ENCODE data around the gene DGKQ. TPM values are rescaled to one million over a fixed set of nuclear protein-coding genes. Genes with fewer than 3 reads are reported as not detected.

The DGKQ gene
- total RNA-seq, 1 donor from 2014 or later, result 18.8 TPM

- intact Hi-C loops (cut with DNase I), result no loop called here
- Histone ChIP-seq H3K27ac (peak within 1 kb of the TSS; percentile 75), H3K9me3 (no peaks in the 10 kb centered on the region), H3K4me3 (peak within 1 kb of the TSS; percentile 77), H3K27me3 (ENCODE audit: low read depth) (peaks cover 19% of the 10 kb centered on the region), H3K4me1 (peaks cover 30% of the 10 kb centered on the region), H3K36me3 (no peaks in the 10 kb centered on the region)
- DNase-seq (peak; percentile 94), ATAC-seq (peak; percentile 64 to 79)
- no peak for TF ChIP-seq CTCF (IDR thresholded peaks at IDR 0.05)
These were observed 37.8 kb upstream of the DGKQ start, which contains the start of gene FGFRL1 for GRCh38 chr4:1011022-1011665. Gene FGFRL1 (plus strand): TSS chr4:1011626. CDS start chr4:1012486, 860 bp downstream.

GRCh38 chr4:1010395-1011021 is 37.1 kb upstream of the DGKQ start:
- Histone ChIP-seq H3K27me3 (ENCODE audit: low read depth) (peaks cover 22% of the 10 kb centered on the region), H3K4me1 (peaks cover 30% of the 10 kb centered on the region), H3K27ac (peak overlapping the region; percentile 75), H3K36me3 (no peaks in the 10 kb centered on the region), H3K9me3 (no peaks in the 10 kb centered on the region), H3K4me3 (peak overlapping the region; percentile 77)
- TF ChIP-seq CTCF (IDR thresholded peaks at IDR 0.05), result no peak
- peak; percentile 67 to 72 for ATAC-seq
- intact Hi-C loops (cut with DNase I), result no loop called here
- peak; percentile 86 for DNase-seq

GRCh38 chr4:1009542-1010394 is 36.4 kb upstream of the DGKQ start:
- no peaks in the 10 kb centered on the region for H3K36me3 ChIP-seq
- intact Hi-C loops (cut with DNase I), result no loop called here
- no peak for TF ChIP-seq CTCF (IDR thresholded peaks at IDR 0.05)
- peak overlapping the region; percentile 77 for H3K4me3 ChIP-seq
- ATAC-seq, result peak; percentile 85 to 87
- peak overlapping the region; percentile 75 for H3K27ac ChIP-seq
- peak; percentile 79 for DNase-seq
- H3K27me3 ChIP-seq (ENCODE audit: low read depth), result peaks cover 30% of the 10 kb centered on the region
- H3K9me3 ChIP-seq, result no peaks in the 10 kb centered on the region
- peaks cover 30% of the 10 kb centered on the region for H3K4me1 ChIP-seq

- H3K27me3 ChIP-seq (ENCODE audit: low read depth), result peaks cover 37% of the 10 kb centered on the region
- peak in 1 of 2 donors; percentile 4 for ATAC-seq
- peaks cover 30% of the 10 kb centered on the region for H3K4me1 ChIP-seq
- no peaks in the 10 kb centered on the region for H3K36me3 ChIP-seq
- intact Hi-C loops (cut with DNase I), result no loop called here
- no peaks in the 10 kb centered on the region for H3K9me3 ChIP-seq
- H3K27ac ChIP-seq, result peak overlapping the region; percentile 41
- H3K4me3 ChIP-seq, result peak overlapping the region; percentile 74
- DNase-seq, result peak; percentile 74
- TF ChIP-seq CTCF (IDR thresholded peaks at IDR 0.05), result no peak
These were observed 35.6 kb upstream of the DGKQ start for GRCh38 chr4:1008840-1009541.

- no peak for ATAC-seq
- no peak for TF ChIP-seq CTCF (IDR thresholded peaks at IDR 0.05)
- no peak overlapping the region for H3K4me3 ChIP-seq
- no peak overlapping the region for H3K27ac ChIP-seq
- peaks cover 34% of the 10 kb centered on the region for H3K4me1 ChIP-seq
- peaks cover 59% of the 10 kb centered on the region for H3K27me3 ChIP-seq (ENCODE audit: low read depth)
- no peak for DNase-seq
- H3K9me3 ChIP-seq, result no peaks in the 10 kb centered on the region
- intact Hi-C loops (cut with DNase I), result no loop called here
- no peaks in the 10 kb centered on the region for H3K36me3 ChIP-seq
These were observed 33.5 kb upstream of the DGKQ start for GRCh38 chr4:1006856-1007255.
